ENCODE measurements around the gene KDF1.

GRCh38 chr1:26961826-26962225 lies 1.6 kb upstream of the KDF1 start:
- TF ChIP-seq CTCF (conservative IDR thresholded peaks at IDR 0.05; ENCODE audit: low read length) (no peak), EZH2phosphoT487 (IDR thresholded peaks at IDR 0.05; ENCODE audit: borderline replicate concordance) (no peak)

Measured in Loucy (cell line).